HCT116 (cell line): ENCODE data around the gene PKMYT1. TPM values are rescaled to one million over a fixed set of nuclear protein-coding genes. Genes with fewer than 3 reads are reported as not detected.

Experiments used
- ATAC-seq: fragments of 200-7000 bp; cut with Tn5 transposase; 2 replicates; pipeline ENCODE4 v1.9.1; 2020; ENCODE audit warnings: mild to moderate bottlenecking, moderate library complexity
- BruUV-seq: library from RNA; stranded (reverse); fragments of 400-500 nt; replicated peaks from 2 replicates; lab custom pipeline; 2021; lab: Mats Ljungman, UMichigan
- CTCF ChIA-PET: fragments of 300-600 bp; sonication (Branson Sonifier 250); formaldehyde crosslinking; loops from one replicate; lab custom pipeline; 2021; ENCODE audit warnings: antibody characterized with exemption; lab: Charles Lee
- POLR2A ChIA-PET: fragments of 300-600, 350-600 bp; sonication (Branson Sonifier 250); formaldehyde crosslinking; loops from one replicate; lab custom pipeline; 2021; ENCODE audit warnings: antibody characterized with exemption; lab: Charles Lee
- RAD21 ChIA-PET, 2 experiments: fragments of 300-600 bp; sonication (Branson Sonifier 250); formaldehyde crosslinking; loops; one replicate each; lab custom pipeline; 2023; ENCODE audit warnings: low total read pairs in 2 of 2; ENCODE audit not compliant: uncharacterized antibody in 2 of 2, unreplicated experiment in 2 of 2, low non-redundant PET in 1 of 2; lab: Charles Lee
- DNase-seq: peaks from one replicate; pipeline ENCODE4 v3.0.0-alpha.2; 2010; ENCODE audit warnings: low read depth, low spot score
- H2AFZ ChIP-seq: fragments of 200-600 bp; shearing (Covaris generic), sonication (generic); 2 replicates; pipeline ENCODE4 v1.6.1; 2017; ENCODE audit warnings: low read depth, mixed run types, mixed read lengths, antibody characterized with exemption, low read length; ENCODE audit not compliant: poor library complexity, severe bottlenecking
- H3K27ac ChIP-seq: 2 replicates; pipeline ENCODE4 v1.5.1; 2012; ENCODE audit warnings: low read depth, low read length
- H3K27me3 ChIP-seq: fragments of 200-600 bp; sonication (generic); 2 replicates; pipeline ENCODE4 v1.6.1; 2016; ENCODE audit warnings: mixed run types, low read length, mixed read lengths; ENCODE audit not compliant: insufficient read depth
- H3K36me3 ChIP-seq, 2 experiments: fragments of 200-500 bp in 1 of 2; fragments of 200-600 bp in 1 of 2; sonication (Bioruptor generic) in 1 of 2; sonication (generic) in 1 of 2; 2 replicates each; pipeline versions ENCODE4 v1.5.1 to v1.6.1; 2014 to 2016; ENCODE audit warnings: low read length in 2 of 2, inconsistent platforms in 1 of 2, mixed read lengths in 1 of 2, mixed run types in 1 of 2; ENCODE audit not compliant: insufficient read depth in 2 of 2, control insufficient read depth in 1 of 2
- H3K4me1 ChIP-seq, 2 experiments: fragments of 200-600 bp in 1 of 2; sonication (generic) in 1 of 2; 2 replicates each; pipeline versions ENCODE4 v1.5.1 to v1.6.1; 2012 to 2017; ENCODE audit warnings: low read length in 2 of 2, inconsistent platforms in 1 of 2, mild to moderate bottlenecking in 1 of 2, mixed read lengths in 1 of 2, mixed run types in 1 of 2, moderate library complexity in 1 of 2; ENCODE audit not compliant: insufficient read depth in 2 of 2, control insufficient read depth in 1 of 2
- H3K4me2 ChIP-seq: fragments of 200-600 bp; sonication (generic); 2 replicates; pipeline ENCODE4 v1.6.1; 2017; ENCODE audit warnings: mixed run types, low read length, mixed read lengths
- H3K4me3 ChIP-seq, 2 experiments: fragments of 200-600 bp in 1 of 2; sonication (generic) in 1 of 2; replicated peaks in 1 of 2; 2 replicates each; pipeline ENCODE4 v1.5.1; 2011 to 2016; ENCODE audit warnings: low read length in 2 of 2, control low read depth in 1 of 2, low read depth in 1 of 2, mild to moderate bottlenecking in 1 of 2, mixed read lengths in 1 of 2, mixed run types in 1 of 2
- H3K79me2 ChIP-seq: fragments of 200-600 bp; sonication (generic); 2 replicates; pipeline ENCODE4 v1.6.1; 2017; ENCODE audit warnings: mild to moderate bottlenecking, mixed run types, low read length, moderate library complexity, mixed read lengths; ENCODE audit not compliant: insufficient read depth
- H3K9ac ChIP-seq: fragments of 200-600 bp; sonication (generic); 2 replicates; pipeline ENCODE4 v1.6.1; 2016; ENCODE audit warnings: low read length, mixed read lengths
- H3K9me2 ChIP-seq: fragments of 200-600 bp; sonication (generic), shearing (Covaris generic); 2 replicates; pipeline ENCODE4 v1.6.1; 2017; ENCODE audit warnings: mixed run types, mild to moderate bottlenecking, moderate library complexity; ENCODE audit not compliant: insufficient read depth
- H3K9me3 ChIP-seq, 2 experiments: fragments of 200-500 bp in 1 of 2; fragments of 200-600 bp in 1 of 2; sonication (Bioruptor generic) in 1 of 2; sonication (generic) in 1 of 2; 2 replicates each; pipeline ENCODE4 v1.6.1; 2014 to 2017; ENCODE audit warnings: low read length in 2 of 2, mixed read lengths in 2 of 2, inconsistent platforms in 1 of 2, low read depth in 1 of 2, mild to moderate bottlenecking in 1 of 2, mixed run types in 1 of 2, moderate library complexity in 1 of 2; ENCODE audit not compliant: control insufficient read depth in 1 of 2, insufficient read depth in 1 of 2
- H4K20me1 ChIP-seq: fragments of 200-600 bp; sonication (generic), shearing (Covaris generic); 2 replicates; pipeline ENCODE4 v1.6.1; 2017; ENCODE audit warnings: mixed run types, mild to moderate bottlenecking, moderate library complexity; ENCODE audit not compliant: insufficient read depth
- CBX3 ChIP-seq: IDR thresholded peaks from 2 replicates; pipeline ENCODE4 v1.6.1; 2012; ENCODE audit warnings: low read depth
- EGR1 ChIP-seq: IDR thresholded peaks from 2 replicates; pipeline ENCODE4 v1.6.1; 2012; ENCODE audit warnings: low read depth
- POLR2A ChIP-seq: IDR thresholded peaks from 2 replicates; pipeline ENCODE4 v1.7.0; 2011; ENCODE audit warnings: borderline replicate concordance; ENCODE audit not compliant: insufficient read depth, insufficient read length; ENCODE audit errors: extremely low read depth
- POLR2AphosphoS5 ChIP-seq: IDR thresholded peaks from 2 replicates; pipeline ENCODE4 v1.6.1; 2011; ENCODE audit warnings: mild to moderate bottlenecking, low read depth, low read length, moderate library complexity
- ZFX ChIP-seq: fragments of 450-650 bp; IDR thresholded peaks from 2 replicates; pipeline ENCODE4 v1.6.1; 2017
- intact Hi-C: fragments of 100-400 bp; cut with micrococcal nuclease; formaldehyde crosslinking; loops from 2 replicates; pipeline ENCODE4 v1.10.0; 2022
- total RNA-seq: library from RNA; stranded (reverse); gene quantifications from one replicate; pipeline ENCODE4 v1.2.1, GENCODE V29; 2021; ENCODE audit not compliant: unreplicated experiment
- TF ChIP-seq, protein P1 (sequence below), 3 experiments: fragments of 200-600 bp in 1 of 3; sonication (generic) in 1 of 3; IDR thresholded peaks in 2 of 3; conservative IDR thresholded peaks in 1 of 3; 2 replicates each; pipeline ENCODE4 v1.5.1; 2012 to 2017; ENCODE audit warnings: low read depth in 2 of 3, low read length in 2 of 3, antibody characterized with exemption in 1 of 3, borderline replicate concordance in 1 of 3, control low read depth in 1 of 3, mild to moderate bottlenecking in 1 of 3, mixed read lengths in 1 of 3, mixed run types in 1 of 3, moderate library complexity in 1 of 3; ENCODE audit not compliant: insufficient read depth in 1 of 3

PKMYT1 gene
- total RNA-seq, 1 experiment from 2014 or later, result 104 TPM

DNA sequence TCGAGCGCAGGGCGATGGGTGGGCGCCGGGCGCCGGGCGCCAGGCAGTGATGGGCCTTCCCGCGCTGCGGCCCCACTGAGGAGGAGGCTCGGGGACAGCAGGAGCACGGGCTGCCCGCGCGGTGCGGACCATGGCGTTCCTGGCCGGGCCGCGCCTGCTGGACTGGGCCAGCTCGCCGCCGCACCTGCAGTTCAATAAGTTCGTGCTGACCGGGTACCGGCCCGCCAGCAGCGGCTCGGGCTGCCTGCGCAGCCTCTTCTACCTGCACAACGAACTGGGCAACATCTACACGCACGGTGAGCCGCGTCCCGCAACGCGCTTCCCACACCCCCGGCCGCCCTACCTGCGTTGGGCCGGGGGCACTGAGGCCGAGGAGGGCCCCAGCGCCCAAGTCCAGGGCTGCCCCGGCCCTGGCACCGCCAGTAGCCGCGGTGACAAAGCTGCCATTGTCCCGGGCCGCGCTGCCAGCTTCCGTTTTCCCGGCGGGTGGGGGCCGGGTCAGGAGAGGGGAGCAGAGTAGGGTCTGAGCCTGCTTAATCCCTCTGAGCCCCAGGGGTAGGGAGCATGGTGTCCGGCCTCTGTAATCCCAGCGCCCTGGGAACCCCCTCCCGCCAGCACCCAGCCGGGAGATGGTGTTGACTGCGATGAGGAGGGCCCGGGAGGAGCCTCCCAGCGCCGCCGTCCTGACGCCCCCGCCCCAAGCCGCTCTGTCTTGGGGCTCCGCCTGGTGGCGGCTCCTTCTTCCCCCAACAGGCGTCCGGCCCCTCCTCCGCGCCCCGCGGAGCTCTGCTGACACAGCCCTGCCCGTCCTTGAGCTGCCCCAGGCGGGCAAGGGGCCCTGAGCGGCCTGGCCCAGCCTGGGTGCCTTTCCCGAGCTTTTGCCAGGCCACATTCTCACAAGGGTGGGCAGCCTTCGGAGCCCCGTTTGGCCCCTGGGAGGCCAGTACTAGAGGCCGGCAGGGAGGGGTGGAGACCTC, 10.4 kb downstream of the PKMYT1 start:
- peak; percentile 59 for ATAC-seq
- H3K9me2 ChIP-seq, result no peaks in the 10 kb centered on the region
- H3K9ac ChIP-seq, result peak overlapping the region; percentile 91
- CTCF ChIA-PET, result interaction anchor here (0.6 to 1.3 kb wide), 4 partner anchors 8 to 58 kb away, joined by 3 to 6 read pairs (median 4); no protein-coding TSS in a partner anchor
- BruUV-seq, result no TSS peak
- peak overlapping the region; percentile 95 for H3K27ac ChIP-seq
- peak overlapping the region; percentile 66 to 79 for H3K4me3 ChIP-seq
- TF ChIP-seq POLR2A, result no peak
- TF ChIP-seq ZFX, result peak; percentile 71
- TF ChIP-seq EGR1, result no peak
- TF ChIP-seq CBX3, result no peak
- TF ChIP-seq, protein P1, sequence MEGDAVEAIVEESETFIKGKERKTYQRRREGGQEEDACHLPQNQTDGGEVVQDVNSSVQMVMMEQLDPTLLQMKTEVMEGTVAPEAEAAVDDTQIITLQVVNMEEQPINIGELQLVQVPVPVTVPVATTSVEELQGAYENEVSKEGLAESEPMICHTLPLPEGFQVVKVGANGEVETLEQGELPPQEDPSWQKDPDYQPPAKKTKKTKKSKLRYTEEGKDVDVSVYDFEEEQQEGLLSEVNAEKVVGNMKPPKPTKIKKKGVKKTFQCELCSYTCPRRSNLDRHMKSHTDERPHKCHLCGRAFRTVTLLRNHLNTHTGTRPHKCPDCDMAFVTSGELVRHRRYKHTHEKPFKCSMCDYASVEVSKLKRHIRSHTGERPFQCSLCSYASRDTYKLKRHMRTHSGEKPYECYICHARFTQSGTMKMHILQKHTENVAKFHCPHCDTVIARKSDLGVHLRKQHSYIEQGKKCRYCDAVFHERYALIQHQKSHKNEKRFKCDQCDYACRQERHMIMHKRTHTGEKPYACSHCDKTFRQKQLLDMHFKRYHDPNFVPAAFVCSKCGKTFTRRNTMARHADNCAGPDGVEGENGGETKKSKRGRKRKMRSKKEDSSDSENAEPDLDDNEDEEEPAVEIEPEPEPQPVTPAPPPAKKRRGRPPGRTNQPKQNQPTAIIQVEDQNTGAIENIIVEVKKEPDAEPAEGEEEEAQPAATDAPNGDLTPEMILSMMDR (IDR thresholded peaks at IDR 0.05 in 2 of 3, conservative IDR thresholded peaks at IDR 0.05 in 1 of 3; ENCODE audit: borderline replicate concordance in 1 of 3, insufficient read depth in 1 of 3, low read depth in 2 of 3, low read length in 2 of 3), result peak in 2 of 3 experiments; percentile 53 to 64; a peak in 4 of 6 replicates
- peak; percentile 77 for TF ChIP-seq POLR2AphosphoS5
- TF ChIP-seq, all 23 proteins: peak for 3
- Histone ChIP-seq H3K36me3 (peaks cover 5 to 9% of the 10 kb centered on the region in 2 experiments; a peak in 3 of 4 replicates), H3K4me1 (peaks cover 19 to 48% of the 10 kb centered on the region in 2 experiments), H3K9me3 (no peaks in the 10 kb centered on the region), H3K27me3 (no peaks in the 10 kb centered on the region), H2AFZ (no peak overlapping the region), H3K79me2 (peaks cover 32% of the 10 kb centered on the region), H4K20me1 (peaks cover 6% of the 10 kb centered on the region; the same call in 1 of the 2 replicates), H3K4me2 (peak overlapping the region; percentile 89)
- ChIA-PET RAD21 (no interaction called here), POLR2A (interaction anchor here (1.3 to 2.4 kb wide), 2 partner anchors 11 to 51 kb away, joined by 10 to 12 read pairs; partner anchors contain the start of genes PKMYT1 and TNFRSF12A)
- no peak for DNase-seq
- intact Hi-C loops, result no loop called here
